HG02852 (cell line): ENCODE measurements around the gene CKM.
A peak's percentile ranks its signal among the peaks of the same experiment; 100 is the strongest.

Experiments
- ATAC-seq: cut with Tn5 transposase; IDR thresholded peaks from one replicate; pipeline ENCODE4 v1.9.1; 2021; ENCODE audit warnings: mild to moderate bottlenecking, moderate library complexity; ENCODE audit not compliant: unreplicated experiment

CKM gene

GRCh38 chr19:45322744-45323281 is at the start of gene CKM:
Gene CKM (minus strand): TSS chr19:45322875. CDS start chr19:45319713, 3,162 bp downstream.
- no peak for ATAC-seq

DNA sequence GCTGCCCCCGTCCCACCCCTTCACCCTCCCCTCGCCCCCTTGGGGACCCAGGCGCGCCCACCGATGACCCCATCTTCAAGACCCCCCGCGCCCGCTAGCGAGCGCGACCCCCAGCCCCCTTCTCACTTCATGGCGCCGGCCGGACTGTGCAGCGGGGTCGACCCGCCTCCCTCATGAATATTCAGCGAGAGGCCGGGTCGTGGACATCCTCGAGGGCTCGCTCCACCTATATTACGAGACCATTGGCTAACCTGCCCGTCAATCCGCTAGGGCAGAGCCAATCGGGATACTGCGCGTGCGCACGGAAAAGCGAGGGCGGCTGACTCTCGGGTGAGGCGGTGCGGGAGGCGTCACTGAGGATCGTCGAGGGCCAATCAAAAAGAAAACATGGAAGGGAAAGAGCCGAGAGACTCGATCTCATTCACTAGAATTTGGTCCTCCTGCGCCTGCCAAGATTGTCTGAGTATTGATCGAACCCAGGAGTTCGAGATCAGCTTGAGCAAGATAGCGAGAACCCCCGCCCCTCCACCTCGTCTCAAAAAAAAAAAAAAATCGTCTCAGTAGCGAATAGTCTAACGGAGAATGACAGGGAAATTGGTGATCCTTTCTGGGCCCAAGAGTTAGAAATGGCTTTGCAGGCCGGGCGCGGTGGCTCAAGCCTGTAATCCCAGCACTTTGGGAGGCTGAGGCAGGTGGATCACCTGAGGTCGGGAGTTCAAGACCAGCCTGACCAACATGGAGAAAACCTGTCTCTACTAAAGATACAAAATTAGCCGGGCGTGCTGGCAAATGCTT is 47.9 kb upstream of the CKM start, which contains the start of gene ERCC2:
Gene ERCC2 (minus strand): TSS at position 164 of the 795 bp plus-strand sequence. CDS start 33 bp downstream, at position 131.
- peak; percentile 96 for ATAC-seq

- ATAC-seq, result no peak
Measured at GRCh38 chr19:45368737-45369340, 46.2 kb upstream of the CKM start.

DNA sequence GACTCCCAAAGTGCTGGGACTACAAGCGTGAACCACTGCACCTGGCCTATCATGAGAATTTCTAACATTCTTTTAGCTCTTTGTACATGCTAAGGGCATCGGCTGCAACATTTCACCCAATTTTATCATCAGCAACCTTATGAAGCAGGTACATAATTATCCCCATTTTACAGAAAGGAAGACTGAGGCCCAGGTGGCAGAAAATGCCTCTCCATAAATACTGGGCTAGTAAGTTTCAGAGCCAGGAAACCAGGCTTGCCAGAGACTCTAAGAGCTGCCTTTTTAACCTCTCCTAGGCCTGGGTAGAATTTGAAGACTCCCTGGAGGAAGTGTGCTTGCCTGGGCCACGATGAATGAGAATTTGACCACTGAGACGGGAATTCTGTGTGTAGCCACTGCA is 45.5 kb upstream of the CKM start:
- ATAC-seq, result no peak

DNA sequence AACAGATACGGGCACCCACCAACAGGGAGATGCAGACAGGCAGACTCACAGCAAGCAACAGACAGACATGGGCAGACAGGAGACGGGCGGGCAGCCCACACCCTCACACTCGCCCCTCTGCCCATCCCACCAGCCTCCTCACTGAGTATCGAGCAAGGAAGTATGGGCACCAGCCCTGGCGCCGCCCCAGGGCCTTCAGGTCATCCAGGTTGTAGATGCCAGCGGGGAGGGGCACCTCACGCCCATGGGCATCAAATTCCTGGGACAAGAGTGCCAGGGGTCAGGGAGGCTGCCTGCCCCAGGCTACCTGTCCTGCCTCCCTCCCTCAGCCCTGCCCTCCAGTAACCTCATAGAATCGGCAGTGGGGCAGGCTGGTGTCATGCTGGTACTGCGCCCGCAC is 42.0 kb upstream of the CKM start:
- ATAC-seq, result no peak

GRCh38 chr19:45363861-45364459 is 41.3 kb upstream of the CKM start:
- ATAC-seq, result no peak

DNA sequence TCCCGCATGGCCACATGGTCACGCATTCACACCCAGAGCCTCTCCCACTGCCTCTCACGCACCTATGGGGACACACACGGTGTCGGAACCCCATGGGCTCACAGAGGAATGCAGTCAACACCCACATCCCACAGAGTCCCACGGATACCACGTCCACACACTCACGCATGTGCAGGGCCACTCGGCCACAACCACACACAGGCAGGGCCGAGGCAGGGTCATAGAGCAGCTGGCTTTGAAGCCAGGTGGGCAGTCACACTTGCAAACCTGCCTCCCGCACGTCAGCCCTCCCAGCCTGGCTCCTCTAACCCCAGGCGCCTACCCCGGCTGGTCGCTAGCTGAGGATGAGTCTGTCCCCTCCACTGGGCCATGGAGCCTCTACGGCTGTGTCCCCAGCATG is 39.6 kb upstream of the CKM start:
- no peak for ATAC-seq

DNA sequence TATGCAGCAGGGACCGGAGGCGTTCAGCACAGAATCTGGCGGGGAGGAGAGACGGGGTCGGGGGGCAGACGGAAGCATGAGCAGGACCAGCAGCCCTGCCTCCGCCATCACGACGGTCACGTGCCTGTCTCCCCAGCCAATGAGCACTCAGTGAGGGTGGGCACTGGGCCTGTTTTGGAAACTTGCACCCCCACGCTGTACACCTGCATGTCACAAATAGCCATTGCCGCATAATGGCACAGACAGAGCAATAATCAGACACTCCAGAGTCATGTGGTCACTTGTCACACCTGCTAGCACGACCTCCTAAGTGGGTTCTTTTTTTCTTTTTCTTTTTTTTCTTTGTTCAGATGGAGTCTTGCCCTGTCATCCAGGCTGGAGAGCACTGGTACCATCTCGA is 38.9 kb upstream of the CKM start:
- no peak for ATAC-seq

DNA sequence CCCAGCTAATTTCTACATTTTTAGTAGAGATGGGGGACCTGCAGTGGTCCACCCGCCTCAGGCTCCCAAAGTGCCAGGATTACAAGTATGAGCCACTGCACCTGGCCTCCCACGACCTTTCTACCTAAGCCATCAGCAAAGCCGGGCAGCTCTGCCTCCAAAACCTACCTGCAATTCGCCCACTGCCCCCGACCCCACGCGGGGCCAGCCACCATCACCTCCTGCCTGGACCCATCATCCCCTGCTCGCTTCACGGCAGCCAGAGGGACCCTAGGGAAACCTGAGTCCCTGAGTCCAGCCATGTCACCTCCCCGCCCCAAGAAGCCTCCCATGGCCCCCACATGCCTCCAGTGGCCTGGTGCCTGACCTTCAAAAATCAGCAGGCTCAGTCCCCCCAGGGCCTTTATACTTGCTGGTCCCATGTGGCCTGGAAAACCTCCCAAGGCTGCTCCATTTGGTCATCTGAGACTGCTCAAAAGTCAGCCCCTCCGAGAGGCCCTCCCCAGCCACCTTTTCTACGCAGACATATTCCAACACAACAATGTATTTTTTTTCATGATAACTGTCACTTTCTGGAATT is 35.6 kb upstream of the CKM start:
- no peak for ATAC-seq

GRCh38 chr19:45357445-45357783 is 34.7 kb upstream of the CKM start:
- ATAC-seq, result no peak

DNA sequence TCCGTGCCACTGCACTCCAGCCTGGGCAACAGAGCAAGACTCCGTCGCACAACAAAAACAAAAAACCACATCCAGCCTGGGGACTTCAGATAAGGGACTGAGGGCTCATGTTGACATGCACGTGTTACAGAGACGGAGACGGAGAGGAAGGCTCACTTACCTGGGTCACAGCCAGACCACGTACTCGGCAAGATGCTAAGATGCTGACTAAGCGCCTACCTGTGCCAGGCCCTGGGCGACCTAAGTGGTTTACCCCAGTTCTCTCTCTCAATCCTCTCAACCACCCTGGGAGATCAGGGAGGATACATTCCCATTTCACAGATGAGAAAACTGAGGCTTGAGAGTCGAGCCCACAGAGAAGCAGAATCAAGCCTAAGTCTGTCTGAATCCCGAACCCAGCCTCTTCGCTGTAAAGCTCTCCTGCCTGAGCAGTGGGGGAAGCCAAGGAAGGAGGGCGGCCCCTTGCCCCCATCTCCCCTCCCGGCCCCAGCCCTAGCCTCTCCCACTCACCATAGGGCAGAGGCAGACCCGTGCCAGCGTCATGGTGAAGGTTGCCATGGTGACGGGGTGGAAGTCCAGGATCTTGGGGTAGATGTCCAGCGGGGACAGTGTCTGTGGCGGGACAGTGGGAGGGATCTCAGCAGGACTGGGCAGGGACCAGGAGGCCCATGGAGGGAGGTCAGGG is 34.2 kb upstream of the CKM start:
- no peak for ATAC-seq

GRCh38 chr19:45355910-45356309 is 33.2 kb upstream of the CKM start:
- ATAC-seq, result no peak

DNA sequence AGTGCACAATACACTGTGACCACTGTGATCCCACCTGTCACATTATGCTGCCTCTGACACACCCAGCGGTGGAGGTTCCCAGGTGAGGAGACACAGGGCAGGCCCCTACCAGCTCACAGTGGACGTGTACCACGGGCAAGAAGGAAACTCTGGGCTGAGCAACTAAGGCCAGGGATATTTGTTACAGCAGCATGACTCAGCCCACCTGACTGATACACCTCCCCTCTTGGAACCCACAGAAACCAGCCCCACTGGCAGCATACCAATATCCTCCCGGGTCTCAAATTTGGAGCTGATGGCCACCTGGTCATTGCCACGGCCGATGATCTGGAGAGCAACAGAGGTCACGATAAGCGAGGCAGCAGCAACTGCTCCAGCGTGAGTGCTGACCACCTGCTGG is 32.7 kb upstream of the CKM start:
- no peak for ATAC-seq

DNA sequence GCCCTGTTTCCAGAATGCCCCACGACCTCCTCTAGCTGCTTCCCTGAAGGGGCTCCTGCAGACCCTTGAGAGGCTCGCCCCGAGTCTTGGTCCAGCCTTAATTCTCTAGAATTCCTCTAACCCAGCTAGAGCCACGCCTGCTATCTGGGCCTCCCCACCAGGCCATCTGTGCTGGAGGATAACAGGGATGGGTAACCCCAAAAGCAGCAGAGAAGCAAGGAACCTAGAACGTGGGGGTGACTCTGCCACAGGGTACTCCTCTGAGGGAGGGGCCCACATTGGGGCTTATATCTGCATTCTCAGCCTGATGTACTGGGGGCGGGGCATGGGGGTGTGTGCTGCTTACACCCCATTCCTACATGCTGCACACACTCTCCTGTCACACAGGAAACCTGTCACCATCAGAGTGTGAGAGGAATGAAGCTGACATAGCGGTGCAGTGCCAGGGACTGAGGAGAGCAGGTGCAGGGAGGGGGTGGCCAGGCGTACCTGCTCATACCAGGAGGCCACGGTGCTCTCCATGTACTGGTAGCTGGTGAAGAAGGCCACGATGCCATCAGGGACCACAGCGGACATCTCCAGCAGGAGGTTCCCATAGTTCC is 31.7 kb upstream of the CKM start:
- ATAC-seq, result no peak

DNA sequence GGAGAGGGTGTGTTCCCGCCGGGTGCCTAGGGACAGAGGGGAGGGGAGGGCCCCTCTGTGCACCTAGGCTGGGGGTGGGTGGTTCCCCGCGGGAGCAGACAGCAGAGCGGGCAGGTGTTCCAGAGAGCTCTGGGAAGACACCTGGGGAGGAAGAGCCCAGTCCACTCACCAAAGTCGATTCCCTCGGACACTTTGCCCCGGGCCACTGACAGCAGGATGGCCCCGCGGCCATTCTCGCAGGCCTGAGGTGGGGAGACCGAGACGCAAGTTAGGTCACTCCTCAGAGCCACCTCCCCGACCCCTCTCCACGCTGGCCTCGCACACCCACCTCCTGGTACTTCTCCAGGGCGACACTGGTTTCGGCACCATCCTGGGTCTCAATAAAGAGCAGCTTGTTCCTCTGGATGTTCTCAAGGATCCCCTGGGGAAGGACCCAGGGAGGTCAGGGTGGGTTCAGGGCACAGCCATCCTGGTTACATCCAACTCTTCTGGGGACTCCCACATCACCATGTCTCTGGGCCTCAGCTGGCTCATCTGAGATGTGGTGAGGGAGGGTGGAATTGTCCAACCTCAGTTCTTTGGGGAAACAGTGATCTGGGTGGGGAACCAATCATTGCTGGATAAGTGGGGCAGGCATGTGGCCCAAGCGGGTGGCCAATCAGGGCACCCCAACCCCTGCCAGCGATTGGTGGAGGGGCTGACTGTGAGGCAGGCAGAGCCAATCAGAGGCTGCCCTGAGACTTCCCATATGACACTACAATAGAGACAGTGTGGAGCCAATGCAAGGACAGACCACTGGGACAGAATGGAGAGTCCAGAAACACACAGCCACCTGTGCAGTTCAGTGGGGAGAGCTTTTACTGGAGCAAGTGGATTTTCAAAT is 30.5 kb upstream of the CKM start:
- ATAC-seq, result no peak

- ATAC-seq, result no peak
Measured at GRCh38 chr19:45352471-45352870, 29.8 kb upstream of the CKM start.

- no peak for ATAC-seq
Measured at GRCh38 chr19:45352062-45352461, 29.4 kb upstream of the CKM start.

DNA sequence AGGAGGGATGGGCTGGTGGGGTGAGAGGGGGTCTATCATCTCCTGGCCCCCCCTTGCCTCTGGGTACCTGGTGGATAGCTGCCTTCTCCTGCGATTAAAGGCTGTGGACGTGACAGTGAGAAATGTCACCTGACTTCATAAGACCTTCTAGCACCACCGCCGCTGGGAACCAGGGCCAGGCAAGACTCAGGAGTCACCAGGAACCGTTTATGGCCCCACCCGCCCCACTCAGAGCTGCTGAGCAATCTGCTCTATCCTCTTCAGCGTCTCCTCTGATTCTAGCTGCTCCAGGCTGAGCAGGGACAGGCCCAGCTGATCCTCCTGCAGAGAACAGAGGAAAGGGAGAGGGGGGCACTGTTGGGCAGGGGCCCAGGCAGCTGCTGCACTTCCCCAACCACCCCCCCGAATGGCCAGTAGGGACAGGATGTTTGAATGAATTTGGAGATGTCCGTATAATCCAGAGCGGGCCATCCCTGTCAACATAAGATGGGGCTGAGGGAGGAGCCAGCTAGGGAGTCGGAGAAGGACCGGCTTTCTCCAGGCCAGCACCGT is 28.8 kb upstream of the CKM start:
- ATAC-seq, result no peak

GRCh38 chr19:45350477-45351058 is 27.9 kb upstream of the CKM start:
- ATAC-seq, result no peak
